Activated CD8-positive, alpha-beta T cell treated with anti-CD3 and anti-CD28 coated beads, Interleukin-2, amount 10 ng/mL, durations not matched to agents 7 days and 5 days (primary cell): ENCODE results near the gene OSM. TPM values are rescaled to one million over a fixed set of nuclear protein-coding genes. Genes with fewer than 3 reads are reported as not detected.
A peak's percentile ranks its signal among the peaks of the same experiment; 100 is the strongest.

Source experiments
- ATAC-seq: fragments of 150-1000 bp; cut with Tn5 transposase; one replicate; pipeline ENCODE4 v1.10.0; 2021; ENCODE audit warnings: moderate library complexity
- CTCF ChIA-PET: fragments of 350-600 bp; sonication (Branson Sonifier 250); formaldehyde crosslinking; loops from one replicate; lab custom pipeline; 2021; ENCODE audit warnings: antibody characterized with exemption; lab: Charles Lee
- POLR2A ChIA-PET: fragments of 350-600 bp; sonication (Branson Sonifier 250); formaldehyde crosslinking; loops from one replicate; lab custom pipeline; 2021; ENCODE audit warnings: antibody characterized with exemption; lab: Charles Lee
- DNase-seq: peaks from one replicate; pipeline ENCODE4 v3.0.0-alpha.2; 2020
- H3K27ac Mint-ChIP-seq: one replicate; pipeline ENCODE4 v1.8.0; 2021; ENCODE audit warnings: mild to moderate bottlenecking, mixed read lengths
- H3K27me3 Mint-ChIP-seq: one replicate; pipeline ENCODE4 v1.8.0; 2021; ENCODE audit warnings: low read depth, mixed read lengths
- H3K36me3 Mint-ChIP-seq: one replicate; pipeline ENCODE4 v1.8.0; 2021; ENCODE audit warnings: low read depth, mixed read lengths
- H3K4me1 Mint-ChIP-seq: one replicate; pipeline ENCODE4 v1.8.0; 2021; ENCODE audit warnings: low read depth, mixed read lengths
- H3K4me3 Mint-ChIP-seq: one replicate; pipeline ENCODE4 v1.8.0; 2021; ENCODE audit warnings: mild to moderate bottlenecking, mixed read lengths
- H3K9me3 Mint-ChIP-seq: one replicate; pipeline ENCODE4 v1.8.0; 2022; ENCODE audit warnings: mixed read lengths; ENCODE audit not compliant: insufficient read depth
- total RNA-seq, 2 experiments: library from RNA; stranded (reverse); gene quantifications; one replicate each; pipeline ENCODE4 v1.2.3, GENCODE V29; 2021

Gene OSM
- total RNA-seq, 2 experiments from 2014 or later: 135 to 140 TPM

GRCh38 chr22:30297991-30298701 is 31.5 kb upstream of the OSM start:
- H3K4me3 Mint-ChIP-seq: no peak overlapping the region
- H3K27ac Mint-ChIP-seq: peak overlapping the region; percentile 4
- no peak for DNase-seq
- peaks cover 80% of the 10 kb centered on the region for H3K36me3 Mint-ChIP-seq
- H3K27me3 Mint-ChIP-seq: no peaks in the 10 kb centered on the region
- peaks cover 68% of the 10 kb centered on the region for H3K4me1 Mint-ChIP-seq
- H3K9me3 Mint-ChIP-seq: no peaks in the 10 kb centered on the region
- CTCF ChIA-PET: interaction anchor here (0.7 to 16.1 kb wide), 2 partner anchors 9 to 14 kb away, joined by 3 to 184 read pairs; partner anchors contain the start of gene CASTOR1
- ATAC-seq: no peak
- POLR2A ChIA-PET: interaction anchor here (0.9 to 1.5 kb wide), 3 partner anchors 9 to 59 kb away, joined by 3 to 8 read pairs (median 3); partner anchors contain the start of genes CASTOR1, CCDC157, SF3A1 and TBC1D10A

- H3K27ac Mint-ChIP-seq: peak overlapping the region; percentile 81
- peaks cover 78% of the 10 kb centered on the region for H3K36me3 Mint-ChIP-seq
- DNase-seq (no peak), ATAC-seq (no peak)
- peaks cover 61% of the 10 kb centered on the region for H3K4me1 Mint-ChIP-seq
- POLR2A ChIA-PET: interaction anchor here (1.5 to 10.2 kb wide), 2 partner anchors 7 to 9 kb away, joined by 8 to 117 read pairs; partner anchors contain the start of gene CASTOR1
- no peaks in the 10 kb centered on the region for H3K27me3 Mint-ChIP-seq
- no peaks in the 10 kb centered on the region for H3K9me3 Mint-ChIP-seq
- H3K4me3 Mint-ChIP-seq: no peak overlapping the region
- CTCF ChIA-PET: interaction anchor here (16.1 kb wide), 1 partner anchor 8 kb away, joined by 184 read pairs; the partner anchor contains the start of gene CASTOR1
Measured at GRCh38 chr22:30297276-30297990, 30.8 kb upstream of the OSM start.

DNA sequence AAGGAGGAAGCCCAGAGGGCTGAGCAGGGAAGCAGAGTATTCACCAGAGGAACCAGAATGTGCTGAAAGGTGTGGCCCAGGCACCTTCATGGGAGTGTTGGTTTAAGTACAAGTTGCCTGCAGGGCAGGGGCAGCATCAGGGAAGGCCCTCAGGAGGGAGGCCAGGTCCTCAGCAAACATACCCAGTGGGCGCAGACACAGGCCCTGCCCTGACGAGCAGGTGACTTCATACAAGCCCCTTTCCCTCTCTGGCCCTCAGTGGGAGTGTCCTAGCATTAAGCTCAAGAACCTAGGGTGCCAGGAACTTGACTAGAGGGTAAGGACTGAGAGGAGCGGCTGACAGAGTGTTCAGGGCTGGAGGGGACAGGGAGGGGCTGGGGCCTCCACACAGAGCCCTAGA is 30.2 kb upstream of the OSM start:
- POLR2A ChIA-PET: interaction anchor here (1.0 to 10.2 kb wide), 2 partner anchors 7 to 14 kb away, joined by 3 to 117 read pairs; no protein-coding TSS in a partner anchor
- no peak for DNase-seq
- no peak for ATAC-seq
- no peaks in the 10 kb centered on the region for H3K27me3 Mint-ChIP-seq
- no peak overlapping the region for H3K4me3 Mint-ChIP-seq
- H3K27ac Mint-ChIP-seq: peak overlapping the region; percentile 81
- H3K4me1 Mint-ChIP-seq: peaks cover 55% of the 10 kb centered on the region
- H3K9me3 Mint-ChIP-seq: no peaks in the 10 kb centered on the region
- H3K36me3 Mint-ChIP-seq: peaks cover 72% of the 10 kb centered on the region
- CTCF ChIA-PET: interaction anchor here (0.6 to 16.1 kb wide), 4 partner anchors 7 to 305 kb away, joined by 3 to 184 read pairs (median 4); partner anchors contain the start of genes CASTOR1 and RNF215

DNA sequence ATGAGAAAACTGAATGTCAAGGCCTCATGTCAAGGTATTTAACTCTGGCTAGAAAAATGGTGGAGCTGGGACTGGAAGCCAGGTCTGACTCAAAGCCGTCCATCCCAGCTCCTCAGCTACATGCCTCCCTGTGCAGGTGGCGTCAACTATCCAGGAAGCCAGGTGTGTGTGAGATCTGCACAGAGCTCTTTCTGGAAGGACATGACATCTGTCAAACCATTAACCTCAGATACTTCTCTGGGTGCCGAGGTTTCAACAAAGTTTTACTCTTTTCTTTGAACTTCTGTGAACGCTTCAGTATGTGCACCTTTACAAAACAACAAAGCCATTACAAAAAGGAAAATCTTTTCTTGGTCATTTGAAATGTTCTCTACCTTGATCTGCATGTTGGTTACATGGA is 29.7 kb upstream of the OSM start:
- DNase-seq: no peak
- ATAC-seq: peak; percentile 25
- no peak overlapping the region for H3K4me3 Mint-ChIP-seq
- H3K36me3 Mint-ChIP-seq: peaks cover 72% of the 10 kb centered on the region
- H3K9me3 Mint-ChIP-seq: no peaks in the 10 kb centered on the region
- H3K4me1 Mint-ChIP-seq: peaks cover 55% of the 10 kb centered on the region
- POLR2A ChIA-PET: interaction anchor here (1.0 to 10.2 kb wide), 3 partner anchors 8 to 60 kb away, joined by 3 to 117 read pairs (median 4); no protein-coding TSS in a partner anchor
- H3K27ac Mint-ChIP-seq: peak overlapping the region; percentile 81
- CTCF ChIA-PET: interaction anchor here (0.6 to 16.1 kb wide), 4 partner anchors 7 to 306 kb away, joined by 3 to 184 read pairs (median 4); partner anchors contain the start of genes CASTOR1 and RNF215
- no peaks in the 10 kb centered on the region for H3K27me3 Mint-ChIP-seq

- no peaks in the 10 kb centered on the region for H3K27me3 Mint-ChIP-seq
- CTCF ChIA-PET: interaction anchor here (1.6 to 16.1 kb wide), 2 partner anchors 6 to 92 kb away, joined by 6 to 184 read pairs; partner anchors contain the start of genes CASTOR1 and RNF215
- no peak overlapping the region for H3K4me3 Mint-ChIP-seq
- peaks cover 55% of the 10 kb centered on the region for H3K4me1 Mint-ChIP-seq
- H3K36me3 Mint-ChIP-seq: peaks cover 67% of the 10 kb centered on the region
- ATAC-seq: no peak
- H3K9me3 Mint-ChIP-seq: no peaks in the 10 kb centered on the region
- H3K27ac Mint-ChIP-seq: peak overlapping the region; percentile 81
- DNase-seq: no peak
- POLR2A ChIA-PET: interaction anchor here (0.5 to 10.2 kb wide), 3 partner anchors 9 to 207 kb away, joined by 3 to 117 read pairs (median 4); no protein-coding TSS in a partner anchor
Measured at GRCh38 chr22:30295576-30295975, 28.9 kb upstream of the OSM start.

GRCh38 chr22:30294830-30295229 is 28.2 kb upstream of the OSM start:
- ChIA-PET POLR2A (interaction anchor here (0.5 to 10.2 kb wide), 2 partner anchors 9 to 208 kb away, joined by 3 to 117 read pairs; no protein-coding TSS in a partner anchor), CTCF (interaction anchor here (1.0 kb wide), 1 partner anchor 32 kb away, joined by 3 read pairs; no protein-coding TSS in a partner anchor)
- no peak overlapping the region for H3K4me3 Mint-ChIP-seq
- H3K27me3 Mint-ChIP-seq: no peaks in the 10 kb centered on the region
- H3K36me3 Mint-ChIP-seq: peaks cover 65% of the 10 kb centered on the region
- DNase-seq: no peak
- no peak for ATAC-seq
- H3K4me1 Mint-ChIP-seq: peaks cover 59% of the 10 kb centered on the region
- no peak overlapping the region for H3K27ac Mint-ChIP-seq
- no peaks in the 10 kb centered on the region for H3K9me3 Mint-ChIP-seq

- CTCF ChIA-PET: interaction anchor here (1.0 kb wide), 1 partner anchor 31 kb away, joined by 3 read pairs; no protein-coding TSS in a partner anchor
- peaks cover 59% of the 10 kb centered on the region for H3K4me1 Mint-ChIP-seq
- POLR2A ChIA-PET: interaction anchor here (0.7 to 10.2 kb wide), 2 partner anchors 10 to 30 kb away, joined by 3 to 117 read pairs; no protein-coding TSS in a partner anchor
- no peak overlapping the region for H3K4me3 Mint-ChIP-seq
- ATAC-seq (no peak), DNase-seq (no peak)
- no peaks in the 10 kb centered on the region for H3K27me3 Mint-ChIP-seq
- H3K9me3 Mint-ChIP-seq: no peaks in the 10 kb centered on the region
- H3K27ac Mint-ChIP-seq: no peak overlapping the region
- peaks cover 60% of the 10 kb centered on the region for H3K36me3 Mint-ChIP-seq
Measured at GRCh38 chr22:30294066-30294465, 27.4 kb upstream of the OSM start.

DNA sequence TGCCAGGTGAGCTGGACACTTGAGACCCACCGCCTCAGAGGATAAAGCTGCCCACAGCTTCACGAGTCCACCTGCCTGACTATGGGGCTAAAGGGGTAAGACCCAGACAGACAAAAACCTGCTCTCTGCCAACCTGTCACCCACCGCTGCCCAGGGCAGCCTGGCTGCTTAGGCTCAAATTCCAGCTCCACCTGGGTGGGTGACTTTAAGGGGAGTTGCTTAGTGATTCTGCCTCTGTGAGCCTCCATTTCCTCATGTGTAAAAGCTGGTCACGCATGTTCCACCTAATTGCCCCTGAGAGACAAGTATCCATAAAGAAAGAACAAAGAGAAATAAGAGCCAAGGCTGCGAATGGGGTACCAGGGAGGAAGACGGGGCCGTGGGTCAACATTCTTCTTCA is 26.4 kb upstream of the OSM start:
- DNase-seq (no peak), ATAC-seq (no peak)
- Mint-ChIP-seq H3K9me3 (no peaks in the 10 kb centered on the region), H3K27me3 (no peaks in the 10 kb centered on the region), H3K27ac (no peak overlapping the region), H3K4me3 (no peak overlapping the region), H3K4me1 (peaks cover 56% of the 10 kb centered on the region), H3K36me3 (peaks cover 49% of the 10 kb centered on the region)
- CTCF ChIA-PET: interaction anchor here (1.0 to 7.0 kb wide), 2 partner anchors 8 to 98 kb away, joined by 3 to 346 read pairs; partner anchors contain the start of genes RNF215 and SEC14L2
- POLR2A ChIA-PET: interaction anchor here (0.7 to 10.2 kb wide), 4 partner anchors 11 to 64 kb away, joined by 3 to 117 read pairs (median 20); partner anchors contain the start of genes CCDC157 and SF3A1

DNA sequence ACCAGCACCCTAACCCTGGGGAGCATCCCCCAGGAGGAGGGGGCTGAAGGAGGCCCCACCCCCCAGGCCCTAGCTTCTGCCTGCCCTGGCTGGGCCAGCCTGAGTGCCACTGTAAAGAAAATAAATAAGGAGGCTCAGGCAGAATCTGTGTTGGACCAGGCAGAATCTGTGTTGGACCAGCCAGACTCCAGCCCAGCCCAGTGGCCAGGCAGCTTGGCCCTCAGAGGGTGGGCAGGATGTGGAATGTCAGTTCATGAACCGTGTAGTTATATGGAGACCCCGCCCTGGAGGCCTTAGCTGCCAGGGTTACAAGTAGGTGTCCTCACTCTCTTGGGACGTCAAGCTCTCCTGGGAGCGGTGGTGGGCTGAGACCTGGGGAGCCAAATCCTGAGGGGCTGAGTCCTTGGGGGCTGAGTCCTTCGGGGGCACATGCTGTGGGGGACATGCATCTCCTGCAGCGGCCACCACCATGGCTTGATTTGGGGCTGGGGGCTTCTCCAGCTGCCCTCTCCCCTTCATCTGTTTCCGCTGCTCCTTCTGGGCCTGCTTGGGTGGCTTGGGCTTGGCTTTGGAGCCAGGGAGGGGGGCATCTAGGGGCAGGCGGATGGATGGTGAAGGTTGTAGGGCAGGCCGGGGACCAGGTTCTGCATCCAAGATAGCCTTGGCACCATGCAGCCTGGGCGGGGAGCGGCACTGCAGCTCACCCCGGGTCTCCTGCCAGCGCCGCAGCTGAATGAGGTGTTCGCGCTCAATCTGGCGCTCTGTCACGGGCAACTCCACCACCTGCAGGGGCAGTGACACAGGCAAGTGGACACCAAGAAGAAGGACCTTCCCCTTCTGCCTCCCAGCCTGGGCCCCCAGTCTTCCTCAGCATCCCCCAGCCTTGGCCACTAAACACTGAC is 25.7 kb upstream of the OSM start:
- Mint-ChIP-seq H3K27me3 (no peaks in the 10 kb centered on the region), H3K27ac (peak overlapping the region; percentile 75), H3K9me3 (no peaks in the 10 kb centered on the region), H3K4me1 (peaks cover 56% of the 10 kb centered on the region), H3K4me3 (no peak overlapping the region), H3K36me3 (peaks cover 43% of the 10 kb centered on the region)
- ChIA-PET POLR2A (interaction anchor here (0.5 to 10.2 kb wide), 6 partner anchors 8 to 64 kb away, joined by 3 to 117 read pairs (median 3); partner anchors contain the start of genes CCDC157 and SF3A1), CTCF (interaction anchor here (1.0 to 7.0 kb wide), 6 partner anchors 9 to 134 kb away, joined by 3 to 346 read pairs (median 3); partner anchors contain the start of genes RNF215 and SEC14L2)
- DNase-seq (no peak), ATAC-seq (no peak)
